IMR-90 (cell line): ENCODE results near the gene LMO4. TPM values are rescaled to one million over a fixed set of nuclear protein-coding genes. Genes with fewer than 3 reads are reported as not detected.

ENCODE experiments used
- ATAC-seq: fragments of 200-7000 bp; cut with Tn5 transposase; 2 replicates; pipeline ENCODE4 v1.9.1; 2020; ENCODE audit warnings: low read depth, mild to moderate bottlenecking, moderate library complexity
- BruUV-seq: library from RNA; stranded (reverse); fragments of 400-500 nt; replicated peaks from 2 replicates; lab custom pipeline; 2021; lab: Mats Ljungman, UMichigan
- CTCF ChIA-PET: fragments of 300-600 bp; formaldehyde crosslinking; extraction: SDS; loops from one replicate; lab custom pipeline; 2021; ENCODE audit warnings: antibody characterized with exemption; lab: Yijun Ruan, JAX
- POLR2A ChIA-PET: fragments of 300-600 bp; sonication (Branson Sonifier 250); formaldehyde crosslinking; loops from one replicate; lab custom pipeline; 2022; ENCODE audit warnings: antibody characterized with exemption; ENCODE audit not compliant: unreplicated experiment; lab: Charles Lee
- DNase-seq: peaks from one replicate; pipeline ENCODE4 v3.0.0; 2013
- H2AFZ ChIP-seq: replicated peaks from 2 replicates; pipeline ENCODE3; 2013; ENCODE audit warnings: low read length, mild to moderate bottlenecking; ENCODE audit not compliant: poor library complexity
- H2AK5ac ChIP-seq: 2 replicates; pipeline ENCODE4 v1.6.1; 2013; ENCODE audit warnings: low read depth, low read length, inconsistent platforms
- H2AK9ac ChIP-seq: replicated peaks from 2 replicates; pipeline ENCODE3; 2013; ENCODE audit warnings: mild to moderate bottlenecking, low read depth, low read length, moderate library complexity; ENCODE audit not compliant: poor library complexity
- H2BK120ac ChIP-seq: 2 replicates; pipeline ENCODE4 v1.6.1; 2013; ENCODE audit warnings: low read depth, low read length, inconsistent platforms
- H2BK15ac ChIP-seq: 3 replicates; pipeline ENCODE4 v1.6.1; 2013; ENCODE audit warnings: low read depth, low read length, inconsistent platforms
- H2BK20ac ChIP-seq: 2 replicates; pipeline ENCODE4 v1.6.1; 2013; ENCODE audit warnings: low read depth, mild to moderate bottlenecking, inconsistent platforms, low read length, moderate library complexity
- H2BK5ac ChIP-seq: 2 replicates; pipeline ENCODE4 v1.6.1; 2013; ENCODE audit warnings: mild to moderate bottlenecking, low read depth, low read length, inconsistent platforms; ENCODE audit not compliant: poor library complexity, severe bottlenecking
- H3K14ac ChIP-seq: replicated peaks from 2 replicates; pipeline ENCODE4 v1.6.1; 2013; ENCODE audit warnings: low read depth, low read length, inconsistent platforms
- H3K18ac ChIP-seq: 2 replicates; pipeline ENCODE4 v1.6.1; 2013; ENCODE audit warnings: low read depth, low read length, control low read depth
- H3K23ac ChIP-seq: 2 replicates; pipeline ENCODE4 v1.6.1; 2013; ENCODE audit warnings: low read depth, low read length, inconsistent platforms
- H3K27ac ChIP-seq: 2 replicates; pipeline ENCODE4 v1.5.1; 2013; ENCODE audit warnings: mild to moderate bottlenecking, control low read depth, low read length; ENCODE audit not compliant: insufficient read depth
- H3K27me3 ChIP-seq: 2 replicates; pipeline ENCODE4 v1.6.1; 2013; ENCODE audit warnings: low read length; ENCODE audit not compliant: control insufficient read depth, insufficient read depth
- H3K36me3 ChIP-seq: 2 replicates; pipeline ENCODE4 v1.6.1; 2013; ENCODE audit warnings: low read length, mixed read lengths; ENCODE audit not compliant: control insufficient read depth, insufficient read depth
- H3K4ac ChIP-seq: 2 replicates; pipeline ENCODE4 v1.6.1; 2013; ENCODE audit warnings: low read depth, low read length, inconsistent platforms
- H3K4me1 ChIP-seq: 2 replicates; pipeline ENCODE4 v1.6.1; 2013; ENCODE audit warnings: low read length, mixed read lengths; ENCODE audit not compliant: control insufficient read depth, insufficient read depth
- H3K4me2 ChIP-seq: 2 replicates; pipeline ENCODE4 v1.6.1; 2013; ENCODE audit warnings: low read depth, mild to moderate bottlenecking, control low read depth, low read length, moderate library complexity
- H3K4me3 ChIP-seq: 2 replicates; pipeline ENCODE4 v1.5.1; 2013; ENCODE audit warnings: low read depth, mild to moderate bottlenecking, control low read depth, low read length, moderate library complexity; ENCODE audit not compliant: insufficient read depth
- H3K56ac ChIP-seq: 2 replicates; pipeline ENCODE4 v1.6.1; 2013; ENCODE audit warnings: low read length, inconsistent platforms; ENCODE audit not compliant: insufficient read depth; ENCODE audit errors: extremely low read depth
- H3K79me1 ChIP-seq, 2 experiments: 2 replicates each; pipeline ENCODE4 v1.6.1; 2013; ENCODE audit warnings: low read length in 2 of 2, inconsistent platforms in 1 of 2, low read depth in 1 of 2
- H3K9ac ChIP-seq: 2 replicates; pipeline ENCODE4 v1.6.1; 2013; ENCODE audit warnings: low read depth, low read length, control low read depth
- H3K9me1 ChIP-seq: 2 replicates; pipeline ENCODE4 v1.6.1; 2013; ENCODE audit warnings: low read length, inconsistent platforms; ENCODE audit not compliant: insufficient read depth
- H3K9me3 ChIP-seq: 2 replicates; pipeline ENCODE4 v1.6.1; 2013; ENCODE audit warnings: low read length; ENCODE audit not compliant: control insufficient read depth, insufficient read depth
- H4K20me1 ChIP-seq: 2 replicates; pipeline ENCODE4 v1.6.1; 2013; ENCODE audit warnings: low read length, inconsistent platforms; ENCODE audit not compliant: insufficient read depth
- H4K5ac ChIP-seq: 2 replicates; pipeline ENCODE4 v1.6.1; 2013; ENCODE audit warnings: mild to moderate bottlenecking, low read depth, low read length, control low read depth
- H4K8ac ChIP-seq, 2 experiments: 2 replicates each; pipeline ENCODE4 v1.6.1; 2013; ENCODE audit warnings: low read depth in 2 of 2, low read length in 2 of 2, control low read depth in 1 of 2, inconsistent platforms in 1 of 2
- H4K91ac ChIP-seq: 2 replicates; pipeline ENCODE4 v1.6.1; 2013; ENCODE audit warnings: low read depth, low read length, inconsistent platforms; ENCODE audit not compliant: insufficient read depth
- BHLHE40 ChIP-seq: fragments of 150-350 bp; IDR thresholded peaks from 2 replicates; pipeline ENCODE4 v1.6.1; 2016; ENCODE audit warnings: mild to moderate bottlenecking, low read depth, low read length
- CHD1 ChIP-seq: IDR thresholded peaks from 2 replicates; pipeline ENCODE4 v1.6.1; 2012; ENCODE audit warnings: low read depth, low read length, improper control_type of control experiment
- FOS ChIP-seq: fragments of 150-350 bp; IDR thresholded peaks from 2 replicates; pipeline ENCODE4 v1.6.1; 2016; ENCODE audit warnings: low read depth, low read length
- MAZ ChIP-seq: IDR thresholded peaks from 2 replicates; pipeline ENCODE4 v1.6.1; 2012; ENCODE audit warnings: low read depth, mild to moderate bottlenecking, low read length, improper control_type of control experiment, moderate library complexity, borderline replicate concordance
- NFE2L2 ChIP-seq: fragments of 150-350 bp; IDR thresholded peaks from 2 replicates; pipeline ENCODE4 v1.6.1; 2016; ENCODE audit warnings: low read depth, mild to moderate bottlenecking, low read length
- WGBS, 2 experiments: methylation state at CpG; one replicate each; pipeline versions ENCODE4 v1.1.5 to v1.1.7; 2013; ENCODE audit warnings: missing lambda C conversion rate in 2 of 2; ENCODE audit not compliant: insufficient read length in 1 of 2; ENCODE audit errors: extremely low coverage in 2 of 2; 5-methylcytosine and 5-hydroxymethylcytosine counted together
- dilution Hi-C: fragments of 300-500 bp; cut with HindIII; formaldehyde crosslinking; loops from one replicate; pipeline ENCODE4 v1.14.3; 2018; ENCODE audit warnings: low sequenced_read_pairs; ENCODE audit not compliant: unreplicated experiment
- in situ Hi-C: fragments of 300-500 bp; cut with MboI; formaldehyde crosslinking; loops from 3 replicates; pipeline ENCODE4 v1.14.3; 2019; ENCODE audit warnings: low sequenced_read_pairs, inconsistent platforms, mixed read lengths
- intact Hi-C: fragments of 100-400 bp; cut with micrococcal nuclease; formaldehyde crosslinking; loops from 2 replicates; pipeline ENCODE4 v1.10.0; 2022
- polyA plus RNA-seq, 3 experiments: library from polyadenylated mRNA; depleted of rRNA; stranded (reverse); fragments of >200 nt; gene quantifications; 2 replicates each; pipeline ENCODE4 v1.2.3, GENCODE V29; 2012; ENCODE audit warnings: low replicate concordance in 1 of 3
- total RNA-seq: library from RNA; depleted of rRNA; stranded (reverse); fragments of >200 nt; gene quantifications from 2 replicates; pipeline ENCODE4 v1.2.3, GENCODE V29; 2012

LMO4 gene
- total and polyA plus RNA-seq, 2 of the 4 experiments (the other 2 are of a cell fraction): 98.9 to 109 TPM

DNA sequence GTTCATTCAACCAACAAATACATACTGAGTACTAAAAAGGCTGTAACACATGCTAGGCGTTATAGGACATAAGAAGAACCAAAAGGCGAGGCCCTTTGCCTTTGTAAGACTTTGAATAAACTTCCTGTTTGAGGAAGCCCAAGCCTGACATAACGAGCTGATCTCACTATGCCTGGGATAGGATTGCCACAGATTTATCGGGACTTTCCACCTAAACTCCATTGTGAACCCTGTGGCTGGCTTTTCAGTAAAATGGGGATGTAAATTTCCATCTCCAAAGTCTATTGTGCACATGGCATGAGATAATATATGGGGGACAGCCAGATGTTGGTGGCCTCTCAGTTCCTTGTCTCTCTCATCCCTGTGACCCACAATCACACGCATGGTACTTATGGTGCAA, 41.9 kb downstream of the LMO4 start:
- H3K4me2 ChIP-seq: no peak overlapping the region
- H3K4me3 ChIP-seq: no peak overlapping the region
- in situ Hi-C loops (no loop called here), intact Hi-C loops (no loop called here), dilution Hi-C loops (no loop called here)
- no TSS peak for BruUV-seq
- no peak overlapping the region for H3K18ac ChIP-seq
- no peak overlapping the region for H3K27ac ChIP-seq
- H4K5ac ChIP-seq: no peak overlapping the region
- ChIA-PET CTCF (interaction anchor here (2.1 kb wide), 1 partner anchor 9 kb away, joined by 4 read pairs; no protein-coding TSS in a partner anchor), POLR2A (no interaction called here)
- WGBS, 2 experiments: no CpG with 5 or more reads among the region's 5 CpGs
- no peaks in the 10 kb centered on the region for H3K27me3 ChIP-seq
- H2BK120ac ChIP-seq: no peak overlapping the region
- TF ChIP-seq NFE2L2: no peak
- no peak for TF ChIP-seq MAZ
- no peak for TF ChIP-seq BHLHE40
- TF ChIP-seq FOS: no peak
- TF ChIP-seq CHD1: no peak
- H3K23ac ChIP-seq: no peak overlapping the region
- H3K4ac ChIP-seq: no peak overlapping the region
- H3K56ac ChIP-seq: no peak overlapping the region
- ATAC-seq (no peak), DNase-seq (no peak)
- H3K14ac ChIP-seq: no peak overlapping the region
- H3K9me1 ChIP-seq: no peaks in the 10 kb centered on the region
- no peaks in the 10 kb centered on the region for H4K20me1 ChIP-seq
- H4K91ac ChIP-seq: no peak overlapping the region
- no peaks in the 10 kb centered on the region for H3K79me1 ChIP-seq
- H2AK9ac ChIP-seq: no peak overlapping the region
- H2BK20ac ChIP-seq: no peak overlapping the region
- no peaks in the 10 kb centered on the region for H3K4me1 ChIP-seq
- H2BK15ac ChIP-seq: no peak overlapping the region
- no peak overlapping the region for H3K9ac ChIP-seq
- no peak overlapping the region for H2BK5ac ChIP-seq
- no peaks in the 10 kb centered on the region for H3K9me3 ChIP-seq
- H3K36me3 ChIP-seq: no peaks in the 10 kb centered on the region
- H2AK5ac ChIP-seq: no peak overlapping the region
- no peak overlapping the region for H4K8ac ChIP-seq
- no peak overlapping the region for H2AFZ ChIP-seq
